GM23338 (cell line): Measurements from ENCODE around the gene CAPZB. TPM values are rescaled to one million over a fixed set of nuclear protein-coding genes. Genes with fewer than 3 reads are reported as not detected.

ENCODE experiments used
- ATAC-seq: fragments of 200-7000 bp; cut with Tn5 transposase; 3 replicates; pipeline ENCODE4 v1.9.1; 2020
- DNase-seq: peaks from one replicate; pipeline ENCODE4 v3.0.0-alpha.2; 2015; ENCODE audit warnings: low spot score
- H2AFZ ChIP-seq: fragments of 200-600 bp; sonication (generic); 2 replicates; pipeline ENCODE4 v1.8.0; 2016; ENCODE audit warnings: antibody characterized with exemption, mild to moderate bottlenecking, moderate library complexity
- H3F3A ChIP-seq: fragments of 200-600 bp; sonication (generic); replicated peaks from 2 replicates; pipeline ENCODE4 v1.8.0; 2017; ENCODE audit warnings: antibody characterized with exemption, mixed run types, low read depth
- H3K27ac ChIP-seq: fragments of 200-600 bp; sonication (generic); 2 replicates; pipeline ENCODE4 v1.6.1; 2016; ENCODE audit warnings: low read depth
- H3K27me3 ChIP-seq: fragments of 200-600 bp; sonication (generic); 2 replicates; pipeline ENCODE4 v1.8.0; 2016; ENCODE audit warnings: mild to moderate bottlenecking, mixed run types, moderate library complexity; ENCODE audit not compliant: insufficient read depth
- H3K36me3 ChIP-seq: fragments of 200-600 bp; sonication (generic); 2 replicates; pipeline ENCODE4 v1.8.0; 2016; ENCODE audit warnings: mild to moderate bottlenecking; ENCODE audit not compliant: insufficient read depth
- H3K4me1 ChIP-seq: fragments of 200-600 bp; sonication (generic); 2 replicates; pipeline ENCODE4 v1.8.0; 2016; ENCODE audit warnings: mild to moderate bottlenecking, moderate library complexity; ENCODE audit not compliant: insufficient read depth
- H3K4me2 ChIP-seq: fragments of 200-600 bp; sonication (generic); 2 replicates; pipeline ENCODE4 v1.7.1; 2017; ENCODE audit warnings: mixed run types
- H3K4me3 ChIP-seq: fragments of 200-600 bp; sonication (generic); 2 replicates; pipeline ENCODE4 v1.6.1; 2016; ENCODE audit warnings: mixed run types
- H3K79me2 ChIP-seq: fragments of 200-600 bp; sonication (generic); replicated peaks from 2 replicates; pipeline ENCODE4 v1.8.0; 2017; ENCODE audit warnings: mild to moderate bottlenecking; ENCODE audit not compliant: insufficient read depth
- H3K9me2 ChIP-seq: fragments of 200-600 bp; sonication (generic); 2 replicates; pipeline ENCODE4 v1.8.0; 2017; ENCODE audit not compliant: insufficient read depth
- H4K20me1 ChIP-seq: fragments of 200-600 bp; sonication (generic); replicated peaks from 2 replicates; pipeline ENCODE4 v1.8.0; 2017; ENCODE audit warnings: mild to moderate bottlenecking; ENCODE audit not compliant: insufficient read depth
- H3K27ac Mint-ChIP-seq: 2 replicates; pipeline ENCODE4 v1.8.0; 2020; ENCODE audit warnings: inconsistent platforms, mild to moderate bottlenecking, moderate library complexity, mixed read lengths
- H3K27me3 Mint-ChIP-seq: 3 replicates; pipeline ENCODE4 v1.8.0; 2022; ENCODE audit warnings: low read depth, mild to moderate bottlenecking, moderate library complexity, mixed read lengths, inconsistent platforms; ENCODE audit not compliant: insufficient read depth, poor library complexity
- H3K36me3 Mint-ChIP-seq: 3 replicates; pipeline ENCODE4 v1.8.0; 2021; ENCODE audit warnings: low read depth, mild to moderate bottlenecking, inconsistent platforms, moderate library complexity, mixed read lengths
- H3K4me1 Mint-ChIP-seq: 3 replicates; pipeline ENCODE4 v1.8.0; 2020; ENCODE audit warnings: mild to moderate bottlenecking, inconsistent platforms, mixed read lengths
- H3K4me3 Mint-ChIP-seq: 3 replicates; pipeline ENCODE4 v1.8.0; 2021; ENCODE audit warnings: moderate library complexity, mild to moderate bottlenecking, inconsistent platforms, mixed read lengths
- H3K9me3 Mint-ChIP-seq: 3 replicates; pipeline ENCODE4 v1.8.0; 2020; ENCODE audit warnings: moderate library complexity, mild to moderate bottlenecking, inconsistent platforms, mixed read lengths
- CTCF ChIP-seq, 2 experiments: fragments of 200-600 bp in 1 of 2; sonication (generic) in 1 of 2; conservative IDR thresholded peaks; 2 replicates each; pipeline versions ENCODE4 v1.5.1 to v1.6.1; 2016 to 2017; ENCODE audit warnings: antibody characterized with exemption in 2 of 2, low read depth in 2 of 2, mild to moderate bottlenecking in 2 of 2, moderate library complexity in 1 of 2
- ETS1 ChIP-seq: IDR thresholded peaks from 2 replicates; pipeline ENCODE4 v1.6.1; 2016; ENCODE audit warnings: antibody characterized with exemption
- EZH2phosphoT487 ChIP-seq: fragments of 200-600 bp; sonication (generic); IDR thresholded peaks from one replicate; pipeline ENCODE4 v1.8.1; 2018; ENCODE audit warnings: antibody characterized with exemption; ENCODE audit not compliant: unreplicated experiment
- JUNB ChIP-seq: IDR thresholded peaks from one replicate; pipeline ENCODE4 v1.6.1; 2016; ENCODE audit warnings: antibody characterized with exemption; ENCODE audit not compliant: unreplicated experiment
- POLR2AphosphoS5 ChIP-seq: IDR thresholded peaks from 2 replicates; pipeline ENCODE4 v1.6.1; 2016; ENCODE audit warnings: antibody characterized with exemption, low read depth
- polyA plus RNA-seq: library from polyadenylated mRNA; unstranded; fragments of >200 nt; fragmentation: Nextera tagmentation; extraction: Ambion mirVana; gene quantifications from 2 replicates; pipeline ENCODE4 v1.2.1, GENCODE V29; 2016
- total RNA-seq: library from RNA; depleted of rRNA; stranded (reverse); fragments of >200 nt; shearing (Covaris generic); gene quantifications from 2 replicates; pipeline ENCODE4 v1.2.3, GENCODE V29; 2014

CAPZB gene
- total and polyA plus RNA-seq, 2 experiments from 2014 or later: 195 to 348 TPM

- no peak overlapping the region for H3K27ac ChIP-seq
- H3K36me3 ChIP-seq: no peaks in the 10 kb centered on the region
- H4K20me1 ChIP-seq: peaks cover 33% of the 10 kb centered on the region
- peaks cover 5% of the 10 kb centered on the region for H3K4me1 Mint-ChIP-seq
- H3F3A ChIP-seq: 0 out of 2 replicates have a peak, but pooled peaks cover 2% of the 10 kb centered on the region
- peaks cover 54% of the 10 kb centered on the region for H3K79me2 ChIP-seq
- H3K4me2 ChIP-seq: no peak overlapping the region
- H3K4me3 ChIP-seq: no peak overlapping the region
- H3K27ac Mint-ChIP-seq: no peak overlapping the region
- H2AFZ ChIP-seq: no peak overlapping the region
- peaks cover 8% of the 10 kb centered on the region; the same call in 2 of the 3 replicates for H3K36me3 Mint-ChIP-seq
- DNase-seq (no peak), ATAC-seq (no peak)
- H3K4me1 ChIP-seq: no peaks in the 10 kb centered on the region
- H3K27me3 Mint-ChIP-seq: peaks cover 14% of the 10 kb centered on the region
- no peak overlapping the region for H3K4me3 Mint-ChIP-seq
- H3K9me2 ChIP-seq: no peaks in the 10 kb centered on the region
- no peaks in the 10 kb centered on the region for H3K9me3 Mint-ChIP-seq
- TF ChIP-seq CTCF (conservative IDR thresholded peaks at IDR 0.05; ENCODE audit: low read depth in 2 of 2) (0 out of 4 replicates have a peak, but pooled peaks of 1 of the 2 experiments have one; percentile 16), JUNB (no peak)
- no peaks in the 10 kb centered on the region for H3K27me3 ChIP-seq
These were observed 118.5 kb downstream of the CAPZB start for GRCh38 chr1:19366599-19367536.

- Mint-ChIP-seq H3K4me3 (no peak overlapping the region), H3K4me1 (peaks cover 16% of the 10 kb centered on the region), H3K9me3 (no peaks in the 10 kb centered on the region), H3K36me3 (peaks cover 8% of the 10 kb centered on the region; the same call in 2 of the 3 replicates), H3K27me3 (peaks cover 15% of the 10 kb centered on the region), H3K27ac (no peak overlapping the region)
- Histone ChIP-seq H4K20me1 (peaks cover 38% of the 10 kb centered on the region), H3K4me1 (no peaks in the 10 kb centered on the region), H2AFZ (no peak overlapping the region), H3K36me3 (no peaks in the 10 kb centered on the region), H3K79me2 (peaks cover 66% of the 10 kb centered on the region), H3F3A (0 out of 2 replicates have a peak, but pooled peaks cover 2% of the 10 kb centered on the region), H3K4me2 (no peak overlapping the region), H3K4me3 (no peak overlapping the region), H3K27ac (no peak overlapping the region), H3K9me2 (no peaks in the 10 kb centered on the region), H3K27me3 (no peaks in the 10 kb centered on the region)
- no peak for ATAC-seq
- DNase-seq: no peak
- no peak for TF ChIP-seq EZH2phosphoT487
- TF ChIP-seq CTCF (conservative IDR thresholded peaks at IDR 0.05; ENCODE audit: low read depth in 2 of 2): no peak
- TF ChIP-seq POLR2AphosphoS5: no peak
- no peak for TF ChIP-seq ETS1
- no peak for TF ChIP-seq JUNB
These were observed 119.6 kb downstream of the CAPZB start for GRCh38 chr1:19365721-19366120.
